BJ (cell line): ENCODE data around the gene PVALEF. TPM values are rescaled to one million over a fixed set of nuclear protein-coding genes. Genes with fewer than 3 reads are reported as not detected.

Experiments used
- CTCF ChIA-PET: fragments of 350-600 bp; formaldehyde crosslinking; extraction: SDS; loops from one replicate; lab custom pipeline; 2021; ENCODE audit warnings: antibody characterized with exemption, inconsistent platforms; lab: Yijun Ruan, JAX
- POLR2A ChIA-PET: fragments of 300-600 bp; sonication (Branson Sonifier 250); formaldehyde crosslinking; extraction: SDS; loops from one replicate; lab custom pipeline; 2021; ENCODE audit warnings: antibody characterized with exemption; lab: Charles Lee
- DNase-seq: peaks from one replicate; pipeline ENCODE4 v3.0.0-alpha.2; 2011; ENCODE audit warnings: low read depth
- H3K27me3 ChIP-seq: 2 replicates; pipeline ENCODE4 v1.6.0; 2011; ENCODE audit warnings: low read length; ENCODE audit not compliant: control insufficient read depth, insufficient read depth
- H3K36me3 ChIP-seq: 2 replicates; pipeline ENCODE4 v1.5.1; 2011; ENCODE audit warnings: low read length; ENCODE audit not compliant: control insufficient read depth, insufficient read depth
- H3K4me3 ChIP-seq: 2 replicates; pipeline ENCODE4 v1.5.1; 2011; ENCODE audit warnings: low read depth, mild to moderate bottlenecking, control low read depth, low read length
- polyA plus RNA-seq: library from polyadenylated mRNA; depleted of rRNA; stranded (reverse); fragments of >200 nt; gene quantifications from 2 replicates; pipeline ENCODE4 v1.2.3, GENCODE V29; 2011
- TF ChIP-seq, protein P1 (sequence below): IDR thresholded peaks from 2 replicates; pipeline ENCODE4 v1.5.1; 2011; ENCODE audit warnings: low read depth, mild to moderate bottlenecking, control low read depth, inconsistent platforms, low read length, moderate library complexity; ENCODE audit not compliant: insufficient read depth

PVALEF gene
- polyA plus RNA-seq, 1 experiment, result not detected

DNA sequence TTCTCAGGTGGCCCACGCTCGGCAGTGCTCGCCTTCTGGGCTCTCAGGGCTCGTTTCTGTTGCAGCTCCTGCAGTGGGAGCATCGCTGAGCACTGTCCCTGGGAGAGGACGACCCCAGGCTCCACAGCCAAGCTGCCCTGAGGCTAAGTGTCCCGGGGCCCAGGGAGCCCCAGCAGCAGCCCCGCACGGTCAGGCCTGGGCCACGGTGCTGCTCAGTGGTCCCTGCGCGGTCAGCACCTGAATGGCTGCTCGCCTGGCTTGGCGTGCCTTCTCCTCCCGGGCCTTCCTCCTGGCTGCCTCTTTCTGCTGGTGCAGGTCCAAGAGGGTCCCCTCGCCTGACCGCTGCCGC, 34.1 kb downstream of the PVALEF start:
- H3K27me3 ChIP-seq, result no peaks in the 10 kb centered on the region
- peaks cover 4% of the 10 kb centered on the region for H3K36me3 ChIP-seq
- TF ChIP-seq, protein P1, sequence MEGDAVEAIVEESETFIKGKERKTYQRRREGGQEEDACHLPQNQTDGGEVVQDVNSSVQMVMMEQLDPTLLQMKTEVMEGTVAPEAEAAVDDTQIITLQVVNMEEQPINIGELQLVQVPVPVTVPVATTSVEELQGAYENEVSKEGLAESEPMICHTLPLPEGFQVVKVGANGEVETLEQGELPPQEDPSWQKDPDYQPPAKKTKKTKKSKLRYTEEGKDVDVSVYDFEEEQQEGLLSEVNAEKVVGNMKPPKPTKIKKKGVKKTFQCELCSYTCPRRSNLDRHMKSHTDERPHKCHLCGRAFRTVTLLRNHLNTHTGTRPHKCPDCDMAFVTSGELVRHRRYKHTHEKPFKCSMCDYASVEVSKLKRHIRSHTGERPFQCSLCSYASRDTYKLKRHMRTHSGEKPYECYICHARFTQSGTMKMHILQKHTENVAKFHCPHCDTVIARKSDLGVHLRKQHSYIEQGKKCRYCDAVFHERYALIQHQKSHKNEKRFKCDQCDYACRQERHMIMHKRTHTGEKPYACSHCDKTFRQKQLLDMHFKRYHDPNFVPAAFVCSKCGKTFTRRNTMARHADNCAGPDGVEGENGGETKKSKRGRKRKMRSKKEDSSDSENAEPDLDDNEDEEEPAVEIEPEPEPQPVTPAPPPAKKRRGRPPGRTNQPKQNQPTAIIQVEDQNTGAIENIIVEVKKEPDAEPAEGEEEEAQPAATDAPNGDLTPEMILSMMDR, result no peak
- DNase-seq, result no peak
- no peak overlapping the region for H3K4me3 ChIP-seq
- ChIA-PET POLR2A (no interaction called here), CTCF (interaction anchor here (1.9 to 4.1 kb wide), 2 partner anchors 14 to 56 kb away, joined by 5 to 26 read pairs; no protein-coding TSS in a partner anchor)

DNA sequence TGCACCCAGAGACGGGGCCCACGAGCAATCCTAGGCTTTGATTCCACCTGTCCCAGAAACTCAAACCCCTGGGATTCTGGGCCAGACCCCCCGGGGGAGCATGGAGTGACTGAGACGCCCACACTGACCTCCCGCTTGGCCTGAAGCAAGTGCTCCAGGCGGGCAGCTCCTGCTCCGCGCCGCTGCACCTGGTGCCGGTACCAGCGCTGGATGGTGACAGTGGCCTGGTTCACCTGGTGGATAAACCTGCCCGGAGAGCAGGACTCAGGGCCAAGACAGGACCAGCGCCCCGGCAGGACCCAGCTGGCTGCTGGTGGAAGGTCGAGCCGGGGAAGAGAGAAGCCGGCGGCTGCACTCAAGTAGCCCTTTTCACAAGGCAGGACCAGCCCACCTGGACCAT, 34.9 kb downstream of the PVALEF start:
- CTCF ChIA-PET, result interaction anchor here (0.8 to 4.1 kb wide), 7 partner anchors 9 to 57 kb away, joined by 3 to 26 read pairs (median 5); no protein-coding TSS in a partner anchor

DNA sequence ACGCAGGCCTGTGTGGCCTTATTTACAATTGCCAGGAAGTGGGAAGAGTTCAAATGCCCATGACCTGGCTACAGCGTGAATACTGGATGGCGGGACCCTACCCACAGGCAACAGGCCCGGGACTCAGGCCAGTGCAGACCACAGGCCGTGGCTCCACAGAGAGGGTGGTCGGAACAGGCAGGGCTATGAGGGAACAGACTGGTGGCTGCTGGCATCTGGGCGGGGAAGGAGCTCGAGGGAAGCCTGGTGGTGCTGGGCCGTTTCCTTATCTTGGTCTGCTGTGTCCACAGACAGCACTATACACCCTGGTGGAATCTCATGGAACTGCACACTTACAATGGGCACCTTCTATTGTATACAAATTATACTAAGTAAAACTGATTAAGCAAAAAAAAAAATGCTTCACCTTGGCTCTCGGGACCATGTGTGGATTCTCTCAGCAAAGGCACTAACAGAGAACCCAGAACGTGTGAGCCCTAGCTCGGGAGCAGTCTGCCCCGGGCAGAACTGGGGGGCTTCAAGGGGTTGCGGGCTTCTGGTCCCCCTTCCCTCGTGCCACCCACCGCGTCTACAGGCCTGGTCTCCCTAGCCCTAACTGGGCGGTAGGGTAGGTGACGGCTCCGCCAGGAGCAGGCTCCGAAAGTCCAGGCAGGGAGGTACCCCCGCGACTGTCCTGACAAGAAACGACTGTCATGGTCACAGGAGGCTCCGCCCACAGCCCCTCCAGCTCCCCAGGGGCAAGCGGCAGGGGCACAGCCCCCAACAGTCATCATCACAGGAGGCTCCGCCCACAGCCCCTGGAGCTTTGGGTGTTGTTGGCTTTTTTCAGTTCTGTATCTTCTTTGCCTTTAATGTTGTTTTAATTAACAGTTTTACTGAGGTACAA, 35.6 kb downstream of the PVALEF start:
- no peaks in the 10 kb centered on the region for H3K27me3 ChIP-seq
- DNase-seq, result peak; percentile 3
- ChIA-PET POLR2A (no interaction called here), CTCF (interaction anchor here (0.6 to 4.1 kb wide), 10 partner anchors 10 to 115 kb away, joined by 3 to 26 read pairs (median 5); no protein-coding TSS in a partner anchor)
- H3K36me3 ChIP-seq, result peaks cover 4% of the 10 kb centered on the region
- TF ChIP-seq, protein P1, result peak; percentile 68
- H3K4me3 ChIP-seq, result no peak overlapping the region

More for the DNA sequence above, 34.9 kb downstream of the PVALEF start:
- H3K27me3 ChIP-seq, result no peaks in the 10 kb centered on the region
- POLR2A ChIA-PET, result no interaction called here
- H3K36me3 ChIP-seq, result peaks cover 4% of the 10 kb centered on the region
- TF ChIP-seq, protein P1, result no peak
- DNase-seq, result no peak
- no peak overlapping the region for H3K4me3 ChIP-seq

DNA sequence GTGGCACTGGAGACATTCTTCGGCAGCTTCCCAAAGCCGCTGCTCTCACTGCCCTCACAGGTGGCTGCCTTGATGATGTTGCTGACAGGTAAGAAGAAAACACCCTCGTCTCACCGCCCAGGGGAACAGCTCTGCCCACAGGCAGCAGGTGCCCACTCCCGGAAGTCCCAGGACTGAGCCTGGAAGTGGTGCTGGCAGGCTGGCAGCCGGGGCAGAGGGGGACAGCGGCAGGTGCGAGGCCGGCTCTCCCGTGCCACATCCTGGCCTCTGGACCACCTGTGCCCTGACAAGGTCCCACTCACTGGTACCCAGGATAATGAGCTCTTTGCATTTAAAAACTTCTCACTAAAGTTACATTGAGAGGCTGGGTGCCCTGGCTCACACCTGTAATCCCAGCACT, 37.0 kb downstream of the PVALEF start:
- TF ChIP-seq, protein P1, result no peak
- no peak for DNase-seq
- ChIA-PET POLR2A (no interaction called here), CTCF (interaction anchor here (4.1 kb wide), 1 partner anchor 59 kb away, joined by 26 read pairs; no protein-coding TSS in a partner anchor)
- H3K36me3 ChIP-seq, result peaks cover 1% of the 10 kb centered on the region
- no peaks in the 10 kb centered on the region for H3K27me3 ChIP-seq
- H3K4me3 ChIP-seq, result no peak overlapping the region

DNA sequence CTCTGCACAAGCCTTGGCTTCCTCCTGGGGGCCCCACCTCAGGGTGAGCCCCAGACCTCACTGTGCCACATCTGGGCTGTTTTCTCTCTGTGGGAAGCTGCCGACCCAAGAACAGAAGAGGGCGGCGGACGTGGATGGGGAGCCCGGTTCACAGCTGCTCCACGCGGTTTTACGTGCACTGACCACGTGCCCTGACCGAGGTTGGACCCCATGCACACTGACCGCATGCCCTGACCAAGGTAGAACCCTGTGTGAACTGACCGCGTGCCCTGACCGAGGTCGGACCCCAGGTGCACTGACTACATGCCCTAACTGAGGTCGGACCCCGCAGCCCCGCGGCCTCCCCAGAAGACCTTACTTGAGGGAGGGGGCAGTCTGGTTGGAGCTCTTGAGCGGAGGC, 37.8 kb downstream of the PVALEF start:
- H3K36me3 ChIP-seq, result peaks cover under 1% of the 10 kb centered on the region
- H3K27me3 ChIP-seq, result no peaks in the 10 kb centered on the region
- ChIA-PET POLR2A (no interaction called here), CTCF (interaction anchor here (4.1 kb wide), 1 partner anchor 60 kb away, joined by 26 read pairs; no protein-coding TSS in a partner anchor)
- TF ChIP-seq, protein P1, result no peak
- H3K4me3 ChIP-seq, result no peak overlapping the region
- no peak for DNase-seq
